Activated naive CD8-positive, alpha-beta T cell treated with anti-CD3 and anti-CD28 coated beads, Interleukin-2, amount 10 ng/mL, durations not matched to agents 7 days and 5 days (primary cell): ENCODE data around the gene FMO3. TPM values are rescaled to one million over a fixed set of nuclear protein-coding genes. Genes with fewer than 3 reads are reported as not detected.

ENCODE experiments used
- ATAC-seq: fragments of 150-1000 bp; cut with Tn5 transposase; one replicate; pipeline ENCODE4 v1.10.0; 2021; ENCODE audit warnings: low read depth, moderate library complexity
- POLR2A ChIA-PET: fragments of 350-600 bp; sonication (Branson Sonifier 250); formaldehyde crosslinking; loops from one replicate; lab custom pipeline; 2021; ENCODE audit warnings: antibody characterized with exemption; lab: Charles Lee
- DNase-seq: peaks from one replicate; pipeline ENCODE4 v3.0.0; 2021
- H3K27ac Mint-ChIP-seq: one replicate; pipeline ENCODE4 v1.8.0; 2022; ENCODE audit warnings: mild to moderate bottlenecking, mixed read lengths
- H3K27me3 Mint-ChIP-seq: one replicate; pipeline ENCODE4 v1.8.0; 2022; ENCODE audit warnings: mild to moderate bottlenecking, moderate library complexity, mixed read lengths
- H3K36me3 Mint-ChIP-seq: one replicate; pipeline ENCODE4 v1.8.0; 2021; ENCODE audit warnings: mild to moderate bottlenecking, mixed read lengths
- H3K4me1 Mint-ChIP-seq: one replicate; pipeline ENCODE4 v1.8.0; 2021; ENCODE audit warnings: mixed read lengths
- H3K4me3 Mint-ChIP-seq: one replicate; pipeline ENCODE4 v1.8.0; 2022; ENCODE audit warnings: mild to moderate bottlenecking, moderate library complexity, mixed read lengths
- H3K9me3 Mint-ChIP-seq: one replicate; pipeline ENCODE4 v1.8.0; 2021; ENCODE audit warnings: mixed read lengths
- total RNA-seq, 2 experiments: library from RNA; stranded (reverse); gene quantifications; one replicate each; pipeline ENCODE4 v1.2.3, GENCODE V29; 2021

FMO3 gene
- total RNA-seq, 2 experiments from 2014 or later = not detected

- H3K27me3 Mint-ChIP-seq = no peaks in the 10 kb centered on the region
- H3K4me3 Mint-ChIP-seq = no peak overlapping the region
- no peak overlapping the region for H3K27ac Mint-ChIP-seq
- ATAC-seq = no peak
- H3K4me1 Mint-ChIP-seq = no peaks in the 10 kb centered on the region
- H3K36me3 Mint-ChIP-seq = no peaks in the 10 kb centered on the region
- POLR2A ChIA-PET = no interaction called here
- no peak for DNase-seq
- H3K9me3 Mint-ChIP-seq = no peaks in the 10 kb centered on the region
These were observed 13.2 kb downstream of the FMO3 start for GRCh38 chr1:171103862-171104261.

DNA sequence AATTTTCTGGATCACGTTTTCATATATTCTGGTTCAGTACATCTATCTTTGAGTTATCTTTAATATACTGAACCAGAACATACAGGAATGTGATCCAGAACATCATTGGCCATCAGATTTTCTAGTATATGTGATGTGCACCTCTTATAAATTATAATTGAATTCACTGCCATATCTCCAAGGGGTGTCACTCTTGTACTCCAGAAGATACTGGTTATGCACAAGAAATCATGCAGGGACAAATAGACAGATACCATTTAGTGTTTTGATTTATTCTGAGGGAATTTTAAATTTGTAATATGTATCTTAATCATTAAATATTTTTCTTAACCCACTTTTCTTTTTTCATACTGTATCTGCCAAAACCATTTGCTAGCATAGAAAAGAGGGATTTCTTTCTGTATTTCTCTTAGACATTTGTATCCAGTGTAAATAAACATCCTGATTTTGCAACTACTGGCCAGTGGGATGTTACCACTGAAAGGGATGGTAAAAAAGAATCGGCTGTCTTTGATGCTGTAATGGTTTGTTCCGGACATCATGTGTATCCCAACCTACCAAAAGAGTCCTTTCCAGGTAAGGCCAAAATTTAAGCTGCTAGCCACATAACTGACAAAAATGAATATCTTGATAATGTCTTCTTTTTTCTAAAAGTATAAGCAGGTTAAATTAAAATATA is 16.7 kb downstream of the FMO3 start:
- DNase-seq (no peak), ATAC-seq (no peak)
- POLR2A ChIA-PET = no interaction called here
- H3K4me1 Mint-ChIP-seq = no peaks in the 10 kb centered on the region
- no peaks in the 10 kb centered on the region for H3K27me3 Mint-ChIP-seq
- no peaks in the 10 kb centered on the region for H3K9me3 Mint-ChIP-seq
- H3K36me3 Mint-ChIP-seq = no peaks in the 10 kb centered on the region
- H3K4me3 Mint-ChIP-seq = no peak overlapping the region
- H3K27ac Mint-ChIP-seq = no peak overlapping the region

DNA sequence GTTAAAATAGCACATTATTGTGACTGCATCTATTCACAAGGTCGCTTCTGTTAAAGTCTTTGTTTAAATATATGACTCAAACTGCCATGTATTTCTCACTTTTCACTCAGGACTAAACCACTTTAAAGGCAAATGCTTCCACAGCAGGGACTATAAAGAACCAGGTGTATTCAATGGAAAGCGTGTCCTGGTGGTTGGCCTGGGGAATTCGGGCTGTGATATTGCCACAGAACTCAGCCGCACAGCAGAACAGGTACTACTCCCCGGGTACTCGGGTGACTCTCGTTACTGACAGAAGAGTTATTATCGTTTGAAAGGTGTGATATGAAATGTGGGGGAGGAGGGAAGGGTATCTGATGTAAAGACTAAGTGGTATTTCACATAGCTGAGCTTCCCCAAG is 17.3 kb downstream of the FMO3 start:
- H3K9me3 Mint-ChIP-seq = no peaks in the 10 kb centered on the region
- no peaks in the 10 kb centered on the region for H3K36me3 Mint-ChIP-seq
- H3K27ac Mint-ChIP-seq = no peak overlapping the region
- H3K4me1 Mint-ChIP-seq = no peaks in the 10 kb centered on the region
- POLR2A ChIA-PET = no interaction called here
- ATAC-seq = no peak
- no peak overlapping the region for H3K4me3 Mint-ChIP-seq
- no peak for DNase-seq
- H3K27me3 Mint-ChIP-seq = no peaks in the 10 kb centered on the region

GRCh38 chr1:171109966-171110365 is 19.3 kb downstream of the FMO3 start:
- no peak for ATAC-seq
- H3K27ac Mint-ChIP-seq = no peak overlapping the region
- H3K4me3 Mint-ChIP-seq = no peak overlapping the region
- no peaks in the 10 kb centered on the region for H3K36me3 Mint-ChIP-seq
- no peaks in the 10 kb centered on the region for H3K4me1 Mint-ChIP-seq
- POLR2A ChIA-PET = no interaction called here
- no peaks in the 10 kb centered on the region for H3K27me3 Mint-ChIP-seq
- no peak for DNase-seq
- no peaks in the 10 kb centered on the region for H3K9me3 Mint-ChIP-seq

DNA sequence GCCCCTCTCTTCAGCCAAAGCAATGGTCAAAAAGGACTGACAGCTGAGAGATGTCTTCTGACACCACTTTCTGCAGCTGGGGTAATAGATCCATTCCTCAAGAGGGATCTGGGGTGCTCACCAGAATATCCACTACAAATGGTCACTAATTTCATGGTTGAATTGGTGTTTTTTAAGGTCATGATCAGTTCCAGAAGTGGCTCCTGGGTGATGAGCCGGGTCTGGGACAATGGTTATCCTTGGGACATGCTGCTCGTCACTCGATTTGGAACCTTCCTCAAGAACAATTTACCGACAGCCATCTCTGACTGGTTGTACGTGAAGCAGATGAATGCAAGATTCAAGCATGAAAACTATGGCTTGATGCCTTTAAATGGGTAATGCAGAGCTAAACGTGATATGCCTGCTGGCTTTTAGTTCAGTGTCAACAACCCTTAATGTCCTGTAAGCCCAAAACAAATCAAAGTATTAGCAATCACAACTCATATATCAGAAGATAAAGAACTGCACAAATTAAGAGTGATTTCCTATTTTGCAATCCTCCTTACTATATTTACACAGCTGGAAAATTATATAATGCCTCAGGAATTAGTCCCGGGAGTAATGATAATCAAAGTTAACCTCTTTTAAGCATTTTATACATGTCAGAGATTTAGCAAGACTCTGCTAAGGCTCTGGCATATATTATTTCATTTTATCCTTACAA is 20.1 kb downstream of the FMO3 start:
- Mint-ChIP-seq H3K4me1 (no peaks in the 10 kb centered on the region), H3K9me3 (no peaks in the 10 kb centered on the region), H3K27ac (no peak overlapping the region), H3K4me3 (no peak overlapping the region), H3K27me3 (no peaks in the 10 kb centered on the region), H3K36me3 (no peaks in the 10 kb centered on the region)
- no peak for ATAC-seq
- DNase-seq = no peak
- POLR2A ChIA-PET = no interaction called here

GRCh38 chr1:171112119-171112518 is 21.4 kb downstream of the FMO3 start:
- no peak for DNase-seq
- Mint-ChIP-seq H3K27ac (no peak overlapping the region), H3K36me3 (no peaks in the 10 kb centered on the region), H3K9me3 (no peaks in the 10 kb centered on the region), H3K4me3 (no peak overlapping the region), H3K4me1 (no peaks in the 10 kb centered on the region), H3K27me3 (no peaks in the 10 kb centered on the region)
- POLR2A ChIA-PET = no interaction called here
- ATAC-seq = no peak

DNA sequence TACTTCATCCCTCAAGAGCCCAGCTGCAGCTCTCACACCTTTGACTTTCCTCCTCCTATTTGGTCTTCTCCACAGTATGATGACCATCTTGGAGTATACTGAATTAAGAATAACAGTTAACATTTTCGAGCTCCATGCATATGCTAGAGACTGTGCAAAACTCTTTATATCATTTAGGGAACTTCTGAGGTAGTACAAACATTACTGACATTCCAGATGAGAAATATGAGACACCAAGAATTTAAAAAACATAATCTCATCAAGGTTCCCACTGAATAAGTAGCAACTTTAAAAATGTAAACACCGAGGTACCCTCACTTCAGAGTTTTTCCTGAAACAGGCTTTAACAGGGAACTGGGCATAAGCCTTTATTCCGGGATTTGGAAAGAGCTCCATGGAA is 22.7 kb downstream of the FMO3 start:
- DNase-seq (no peak), ATAC-seq (no peak)
- H3K36me3 Mint-ChIP-seq = no peaks in the 10 kb centered on the region
- H3K4me1 Mint-ChIP-seq = no peaks in the 10 kb centered on the region
- H3K27ac Mint-ChIP-seq = no peak overlapping the region
- H3K27me3 Mint-ChIP-seq = no peaks in the 10 kb centered on the region
- POLR2A ChIA-PET = no interaction called here
- no peaks in the 10 kb centered on the region for H3K9me3 Mint-ChIP-seq
- no peak overlapping the region for H3K4me3 Mint-ChIP-seq

GRCh38 chr1:171115280-171115897 is 24.7 kb downstream of the FMO3 start:
- H3K9me3 Mint-ChIP-seq = no peaks in the 10 kb centered on the region
- peaks cover under 1% of the 10 kb centered on the region for H3K27me3 Mint-ChIP-seq

GRCh38 chr1:171116676-171117075 is 26.0 kb downstream of the FMO3 start:
- H3K27me3 Mint-ChIP-seq = peaks cover 5% of the 10 kb centered on the region
- H3K36me3 Mint-ChIP-seq = no peaks in the 10 kb centered on the region
- H3K27ac Mint-ChIP-seq = no peak overlapping the region
- no peak for ATAC-seq
- no peak overlapping the region for H3K4me3 Mint-ChIP-seq
- no peak for DNase-seq
- H3K4me1 Mint-ChIP-seq = no peaks in the 10 kb centered on the region
- H3K9me3 Mint-ChIP-seq = no peaks in the 10 kb centered on the region
- POLR2A ChIA-PET = no interaction called here

More at GRCh38 chr1:171115280-171115897, 24.7 kb downstream of the FMO3 start:
- no peak overlapping the region for H3K4me3 Mint-ChIP-seq
- POLR2A ChIA-PET = no interaction called here
- no peak overlapping the region for H3K27ac Mint-ChIP-seq
- DNase-seq = no peak
- no peaks in the 10 kb centered on the region for H3K4me1 Mint-ChIP-seq
- no peak for ATAC-seq
- H3K36me3 Mint-ChIP-seq = no peaks in the 10 kb centered on the region

GRCh38 chr1:171117085-171117484 is 26.4 kb downstream of the FMO3 start:
- Mint-ChIP-seq H3K27me3 (peaks cover 7% of the 10 kb centered on the region), H3K4me3 (no peak overlapping the region), H3K36me3 (no peaks in the 10 kb centered on the region), H3K9me3 (no peaks in the 10 kb centered on the region), H3K4me1 (no peaks in the 10 kb centered on the region), H3K27ac (no peak overlapping the region)
- DNase-seq = no peak
- no peak for ATAC-seq
- POLR2A ChIA-PET = no interaction called here

- POLR2A ChIA-PET = no interaction called here
- Mint-ChIP-seq H3K4me1 (no peaks in the 10 kb centered on the region), H3K27ac (no peak overlapping the region), H3K4me3 (no peak overlapping the region), H3K9me3 (no peaks in the 10 kb centered on the region), H3K27me3 (peaks cover 8% of the 10 kb centered on the region), H3K36me3 (no peaks in the 10 kb centered on the region)
- no peak for ATAC-seq
- DNase-seq = no peak
These were observed 28.9 kb downstream of the FMO3 start for GRCh38 chr1:171119648-171120047.

GRCh38 chr1:171122299-171122698 is 31.6 kb downstream of the FMO3 start:
- H3K4me3 Mint-ChIP-seq = no peak overlapping the region
- no peak overlapping the region for H3K27ac Mint-ChIP-seq
- POLR2A ChIA-PET = no interaction called here
- H3K36me3 Mint-ChIP-seq = no peaks in the 10 kb centered on the region
- no peaks in the 10 kb centered on the region for H3K4me1 Mint-ChIP-seq
- H3K9me3 Mint-ChIP-seq = no peaks in the 10 kb centered on the region
- peaks cover 8% of the 10 kb centered on the region for H3K27me3 Mint-ChIP-seq
- no peak for DNase-seq
- ATAC-seq = no peak

DNA sequence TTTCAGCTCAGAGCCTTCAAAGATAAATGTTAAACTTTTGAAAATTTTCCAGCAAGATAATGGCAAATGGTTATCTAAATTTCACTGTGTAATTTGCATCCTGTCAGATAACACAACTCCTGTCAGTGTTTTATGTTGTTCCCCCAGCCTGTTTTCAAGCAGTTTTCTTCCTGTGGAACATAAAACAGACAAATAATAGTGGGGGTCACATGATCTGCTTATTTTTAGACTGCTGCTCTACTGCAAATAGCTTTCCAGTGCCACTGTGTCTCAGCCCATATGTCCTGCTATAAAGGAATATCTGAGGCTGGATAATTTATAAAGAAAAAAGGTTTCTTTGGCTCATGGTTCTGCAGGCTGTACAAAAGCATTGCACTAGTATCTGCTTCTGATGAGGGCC is 32.2 kb downstream of the FMO3 start:
- peaks cover 8% of the 10 kb centered on the region for H3K27me3 Mint-ChIP-seq
- no peak for DNase-seq
- no peak for ATAC-seq
- H3K36me3 Mint-ChIP-seq = no peaks in the 10 kb centered on the region
- H3K9me3 Mint-ChIP-seq = no peaks in the 10 kb centered on the region
- POLR2A ChIA-PET = no interaction called here
- H3K4me3 Mint-ChIP-seq = no peak overlapping the region
- no peak overlapping the region for H3K27ac Mint-ChIP-seq
- H3K4me1 Mint-ChIP-seq = no peaks in the 10 kb centered on the region

DNA sequence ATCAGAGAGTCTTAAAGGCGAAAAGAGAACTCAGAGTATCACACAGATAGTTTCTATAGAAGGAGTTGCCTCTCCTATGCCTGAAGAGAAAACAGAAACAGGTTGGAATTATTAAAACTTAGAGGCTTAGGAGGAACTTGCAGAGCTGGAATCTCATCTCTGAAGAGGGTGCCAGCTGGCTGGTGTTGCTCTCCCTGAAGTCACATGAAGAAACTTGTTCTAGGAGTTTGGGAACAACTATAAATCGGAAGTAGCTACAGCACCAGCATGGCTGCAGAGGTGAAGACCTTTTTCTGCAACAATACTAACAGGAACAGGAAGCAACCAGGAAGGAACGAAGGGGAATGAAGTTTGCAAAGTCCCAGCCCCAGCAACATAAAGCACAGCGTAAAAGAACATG is 35.8 kb downstream of the FMO3 start:
- POLR2A ChIA-PET = no interaction called here
- peaks cover 3% of the 10 kb centered on the region for H3K9me3 Mint-ChIP-seq
- no peak overlapping the region for H3K4me3 Mint-ChIP-seq
- ATAC-seq = no peak
- H3K4me1 Mint-ChIP-seq = no peaks in the 10 kb centered on the region
- DNase-seq = no peak
- H3K36me3 Mint-ChIP-seq = no peaks in the 10 kb centered on the region
- peaks cover 3% of the 10 kb centered on the region for H3K27me3 Mint-ChIP-seq
- H3K27ac Mint-ChIP-seq = no peak overlapping the region
